Smooth muscle cell (in vitro differentiated cells): ENCODE data around the gene JCAD. TPM values are rescaled to one million over a fixed set of nuclear protein-coding genes. Genes with fewer than 3 reads are reported as not detected.

Experiments used
- DNase-seq: peaks from one replicate; lab custom pipeline; 2025; ENCODE audit not compliant: unreplicated experiment; lab: John Stamatoyannopoulos, UW
- H2AFZ ChIP-seq: fragments of 200-600 bp; sonication (generic); 2 replicates; pipeline ENCODE4 v1.6.0; 2016; ENCODE audit warnings: antibody characterized with exemption, low read depth, mild to moderate bottlenecking
- H3F3A ChIP-seq: fragments of 200-600 bp; sonication (generic); 2 replicates; pipeline ENCODE4 v1.6.0; 2017; ENCODE audit warnings: antibody characterized with exemption, low read depth
- H3K27ac ChIP-seq: fragments of 200-600 bp; sonication (generic); 2 replicates; pipeline ENCODE4 v1.5.1; 2016; ENCODE audit warnings: low read depth, mild to moderate bottlenecking
- H3K27me3 ChIP-seq: fragments of 200-600 bp; sonication (generic); 2 replicates; pipeline ENCODE4 v1.6.1; 2016; ENCODE audit warnings: low read depth, mild to moderate bottlenecking
- H3K36me3 ChIP-seq: fragments of 200-600 bp; sonication (generic); 2 replicates; pipeline ENCODE4 v1.5.1; 2016; ENCODE audit warnings: low read depth
- H3K4me1 ChIP-seq: fragments of 200-600 bp; sonication (generic); 2 replicates; pipeline ENCODE4 v1.5.1; 2016; ENCODE audit warnings: low read depth
- H3K4me2 ChIP-seq: fragments of 200-600 bp; sonication (generic); 2 replicates; pipeline ENCODE4 v1.6.0; 2016; ENCODE audit warnings: mild to moderate bottlenecking
- H3K4me3 ChIP-seq: fragments of 200-600 bp; sonication (generic); 2 replicates; pipeline ENCODE4 v1.5.1; 2016; ENCODE audit warnings: mild to moderate bottlenecking
- H3K79me2 ChIP-seq: fragments of 200-600 bp; sonication (generic); 2 replicates; pipeline ENCODE4 v1.6.0; 2016; ENCODE audit warnings: low read depth, mild to moderate bottlenecking
- H3K9ac ChIP-seq: fragments of 200-600 bp; sonication (generic); 2 replicates; pipeline ENCODE4 v1.6.0; 2016; ENCODE audit warnings: low read depth
- H3K9me3 ChIP-seq: fragments of 200-600 bp; sonication (generic); replicated peaks from 2 replicates; pipeline ENCODE4 v1.5.1; 2016; ENCODE audit warnings: low read depth
- H4K20me1 ChIP-seq: fragments of 200-600 bp; sonication (generic); 2 replicates; pipeline ENCODE4 v1.6.0; 2016; ENCODE audit warnings: low read depth
- WGBS: methylation state at CpG from one replicate; pipeline ENCODE4 v1.1.7; 2016; ENCODE audit warnings: low lambda C conversion rate; 5-methylcytosine and 5-hydroxymethylcytosine counted together
- polyA plus RNA-seq: library from polyadenylated mRNA; unstranded; fragments of >200 nt; fragmentation: Nextera tagmentation; extraction: Ambion mirVana; gene quantifications from 2 replicates; pipeline ENCODE4 v1.2.1, GENCODE V29; 2016
- total RNA-seq: library from RNA; depleted of rRNA; stranded (reverse); fragments of >200 nt; gene quantifications from 2 replicates; pipeline ENCODE4 v1.2.3, GENCODE V29; 2014
- TF ChIP-seq, protein P1 (sequence below): fragments of 200-600 bp; sonication (generic); IDR thresholded peaks from 2 replicates; pipeline ENCODE4 v1.5.1; 2017; ENCODE audit warnings: borderline replicate concordance, mild to moderate bottlenecking, antibody characterized with exemption; ENCODE audit not compliant: insufficient read depth, poor library complexity, severe bottlenecking

The JCAD gene
- total and polyA plus RNA-seq, 2 experiments from 2014 or later, result 7.5 to 7.8 TPM

GRCh38 chr10:30017556-30017955, 41.8 kb downstream of the JCAD start:
- Histone ChIP-seq H3K4me1 (peaks cover 13% of the 10 kb centered on the region), H2AFZ (no peak overlapping the region), H3K4me2 (no peak overlapping the region), H3K4me3 (no peak overlapping the region), H4K20me1 (no peaks in the 10 kb centered on the region), H3F3A (peaks cover 6% of the 10 kb centered on the region), H3K9ac (no peak overlapping the region), H3K9me3 (no peaks in the 10 kb centered on the region), H3K79me2 (no peaks in the 10 kb centered on the region), H3K27me3 (no peaks in the 10 kb centered on the region), H3K36me3 (no peaks in the 10 kb centered on the region), H3K27ac (no peak overlapping the region)
- WGBS, result 59% methylated on average over 6 of the region's 6 CpGs
- TF ChIP-seq, protein P1, sequence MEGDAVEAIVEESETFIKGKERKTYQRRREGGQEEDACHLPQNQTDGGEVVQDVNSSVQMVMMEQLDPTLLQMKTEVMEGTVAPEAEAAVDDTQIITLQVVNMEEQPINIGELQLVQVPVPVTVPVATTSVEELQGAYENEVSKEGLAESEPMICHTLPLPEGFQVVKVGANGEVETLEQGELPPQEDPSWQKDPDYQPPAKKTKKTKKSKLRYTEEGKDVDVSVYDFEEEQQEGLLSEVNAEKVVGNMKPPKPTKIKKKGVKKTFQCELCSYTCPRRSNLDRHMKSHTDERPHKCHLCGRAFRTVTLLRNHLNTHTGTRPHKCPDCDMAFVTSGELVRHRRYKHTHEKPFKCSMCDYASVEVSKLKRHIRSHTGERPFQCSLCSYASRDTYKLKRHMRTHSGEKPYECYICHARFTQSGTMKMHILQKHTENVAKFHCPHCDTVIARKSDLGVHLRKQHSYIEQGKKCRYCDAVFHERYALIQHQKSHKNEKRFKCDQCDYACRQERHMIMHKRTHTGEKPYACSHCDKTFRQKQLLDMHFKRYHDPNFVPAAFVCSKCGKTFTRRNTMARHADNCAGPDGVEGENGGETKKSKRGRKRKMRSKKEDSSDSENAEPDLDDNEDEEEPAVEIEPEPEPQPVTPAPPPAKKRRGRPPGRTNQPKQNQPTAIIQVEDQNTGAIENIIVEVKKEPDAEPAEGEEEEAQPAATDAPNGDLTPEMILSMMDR, result no peak
- DNase-seq, result no peak

DNA sequence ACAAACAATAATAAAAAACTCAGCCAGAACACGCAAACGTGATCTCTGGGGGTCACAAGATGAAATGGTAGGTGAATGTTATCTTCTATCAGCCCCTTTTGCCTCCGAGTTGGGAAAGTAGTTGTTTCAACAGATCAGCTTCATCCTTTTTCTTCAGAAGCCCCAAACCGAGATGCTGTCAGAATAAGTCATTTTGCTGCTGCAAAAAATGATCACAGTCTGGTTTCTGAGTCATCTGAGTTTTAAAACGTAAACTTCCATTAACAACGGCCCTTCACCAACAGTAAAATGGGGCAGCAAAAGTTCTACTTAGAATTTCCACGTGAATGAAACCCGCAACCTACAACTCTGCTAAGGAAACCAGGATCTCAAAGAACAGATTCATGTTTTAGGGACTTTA, 44.9 kb downstream of the JCAD start:
- Histone ChIP-seq H3K9ac (no peak overlapping the region), H3K27ac (peak overlapping the region; percentile 3), H3K4me1 (peaks cover 13% of the 10 kb centered on the region), H3K79me2 (no peaks in the 10 kb centered on the region), H2AFZ (no peak overlapping the region), H3K4me3 (no peak overlapping the region), H3F3A (peaks cover 6% of the 10 kb centered on the region), H3K4me2 (peak overlapping the region; percentile 44), H4K20me1 (no peaks in the 10 kb centered on the region), H3K27me3 (no peaks in the 10 kb centered on the region), H3K9me3 (no peaks in the 10 kb centered on the region), H3K36me3 (no peaks in the 10 kb centered on the region)
- 51% methylated on average over 8 of the region's 8 CpGs for WGBS
- TF ChIP-seq, protein P1, result no peak
- no peak for DNase-seq

GRCh38 chr10:30013757-30014156, 45.6 kb downstream of the JCAD start:
- Histone ChIP-seq H3K27me3 (no peaks in the 10 kb centered on the region), H3K4me3 (no peak overlapping the region), H3K9ac (no peak overlapping the region), H2AFZ (no peak overlapping the region), H3K9me3 (no peaks in the 10 kb centered on the region), H3K36me3 (no peaks in the 10 kb centered on the region), H3F3A (peaks cover 6% of the 10 kb centered on the region), H3K79me2 (no peaks in the 10 kb centered on the region), H4K20me1 (no peaks in the 10 kb centered on the region), H3K4me2 (no peak overlapping the region), H3K27ac (no peak overlapping the region), H3K4me1 (peaks cover 13% of the 10 kb centered on the region)
- WGBS, result 74% methylated on average over 5 of the region's 5 CpGs
- no peak for DNase-seq
- TF ChIP-seq, protein P1, result no peak

- Histone ChIP-seq H3K36me3 (no peaks in the 10 kb centered on the region), H3K9ac (no peak overlapping the region), H4K20me1 (no peaks in the 10 kb centered on the region), H3K27me3 (no peaks in the 10 kb centered on the region), H3F3A (peaks cover 6% of the 10 kb centered on the region), H3K4me2 (no peak overlapping the region), H2AFZ (no peak overlapping the region), H3K27ac (no peak overlapping the region), H3K79me2 (no peaks in the 10 kb centered on the region), H3K4me3 (no peak overlapping the region), H3K4me1 (peaks cover 13% of the 10 kb centered on the region), H3K9me3 (no peaks in the 10 kb centered on the region)
- 66% methylated on average over 4 of the region's 4 CpGs for WGBS
- no peak for DNase-seq
- TF ChIP-seq, protein P1, result no peak
Observed at GRCh38 chr10:30011956-30012647, 47.3 kb downstream of the JCAD start.
